SK-N-SH (cell line): ENCODE measurements around the gene PCDHGA5. TPM values are rescaled to one million over a fixed set of nuclear protein-coding genes. Genes with fewer than 3 reads are reported as not detected.

Experiments used
- CTCF ChIA-PET: fragments of 300-600, 350-600 bp; formaldehyde crosslinking; extraction: SDS; loops from one replicate; lab custom pipeline; 2021; lab: Yijun Ruan, JAX
- POLR2A ChIA-PET: fragments of 350-600 bp; sonication (Branson Sonifier 250); formaldehyde crosslinking; extraction: SDS; loops from one replicate; lab custom pipeline; 2020; ENCODE audit warnings: antibody characterized with exemption, inconsistent platforms; lab: Yijun Ruan, JAX
- DNase-seq: peaks from one replicate; pipeline ENCODE4 v3.0.0; 2012
- H2AFZ ChIP-seq: fragments of 200-600 bp; sonication (generic); 2 replicates; pipeline ENCODE4 v1.8.1; 2016; ENCODE audit warnings: antibody characterized with exemption, mild to moderate bottlenecking, low read depth
- H3F3A ChIP-seq: fragments of 200-600 bp; sonication (generic); replicated peaks from 2 replicates; pipeline ENCODE3; 2016; ENCODE audit warnings: antibody characterized with exemption, mild to moderate bottlenecking; ENCODE audit not compliant: insufficient read depth
- H3K27ac ChIP-seq, 2 experiments: fragments of 200-500 bp in 1 of 2; fragments of 200-600 bp in 1 of 2; sonication (Bioruptor generic) in 1 of 2; sonication (generic), shearing (Covaris generic) in 1 of 2; 2 replicates each; pipeline versions ENCODE4 v1.5.1 to v1.6.1; 2014 to 2016; ENCODE audit warnings: low read depth in 2 of 2, inconsistent platforms in 1 of 2, low read length in 1 of 2, mild to moderate bottlenecking in 1 of 2, mixed read lengths in 1 of 2
- H3K27me3 ChIP-seq: fragments of 200-600 bp; sonication (generic), shearing (Covaris generic); 2 replicates; pipeline ENCODE4 v1.6.1; 2016; ENCODE audit warnings: mixed run types; ENCODE audit not compliant: insufficient read depth
- H3K36me3 ChIP-seq, 2 experiments: fragments of 200-500 bp in 1 of 2; fragments of 200-600 bp in 1 of 2; sonication (Bioruptor generic) in 1 of 2; sonication (generic) in 1 of 2; replicated peaks in 1 of 2; 2 replicates each; pipeline versions ENCODE3 to v1.5.1; 2014 to 2016; ENCODE audit warnings: low read length in 1 of 2, mild to moderate bottlenecking in 1 of 2; ENCODE audit not compliant: insufficient read depth in 2 of 2, control insufficient read depth in 1 of 2
- H3K4me1 ChIP-seq, 2 experiments: fragments of 200-500 bp in 1 of 2; fragments of 200-600 bp in 1 of 2; sonication (Bioruptor generic) in 1 of 2; sonication (generic), shearing (Covaris generic) in 1 of 2; 2 replicates each; pipeline versions ENCODE4 v1.5.1 to v1.6.1; 2014 to 2016; ENCODE audit warnings: low read depth in 1 of 2, low read length in 1 of 2, mixed run types in 1 of 2; ENCODE audit not compliant: insufficient read depth in 2 of 2, control insufficient read depth in 1 of 2
- H3K4me2 ChIP-seq: fragments of 200-600 bp; sonication (generic), shearing (Covaris generic); 2 replicates; pipeline ENCODE4 v1.6.1; 2017; ENCODE audit warnings: mixed run types
- H3K4me3 ChIP-seq, 2 experiments: fragments of 200-500 bp in 1 of 2; fragments of 200-600 bp in 1 of 2; sonication (Bioruptor generic) in 1 of 2; sonication (generic), shearing (Covaris generic) in 1 of 2; 2 replicates each; pipeline versions ENCODE4 v1.5.1 to v1.8.1; 2014 to 2016; ENCODE audit warnings: low read depth in 2 of 2, inconsistent platforms in 1 of 2, low read length in 1 of 2, mild to moderate bottlenecking in 1 of 2, mixed read lengths in 1 of 2, moderate library complexity in 1 of 2
- H3K79me2 ChIP-seq: fragments of 200-600 bp; sonication (generic); 2 replicates; pipeline ENCODE4 v1.8.1; 2017; ENCODE audit warnings: mild to moderate bottlenecking; ENCODE audit not compliant: insufficient read depth
- H3K9ac ChIP-seq: fragments of 200-600 bp; sonication (generic); 2 replicates; pipeline ENCODE4 v1.6.1; 2017; ENCODE audit warnings: mixed run types
- H3K9me2 ChIP-seq: fragments of 200-600 bp; sonication (generic); 2 replicates; pipeline ENCODE4 v1.6.1; 2017; ENCODE audit warnings: mixed run types
- H3K9me3 ChIP-seq: fragments of 200-600 bp; sonication (generic); 2 replicates; pipeline ENCODE4 v1.6.1; 2017; ENCODE audit warnings: mixed run types, mild to moderate bottlenecking, moderate library complexity
- H4K20me1 ChIP-seq: fragments of 200-600 bp; sonication (generic); 2 replicates; pipeline ENCODE4 v1.6.1; 2017; ENCODE audit warnings: mild to moderate bottlenecking, mixed run types; ENCODE audit not compliant: insufficient read depth
- CHD2 ChIP-seq: fragments of 150-350 bp; IDR thresholded peaks from 2 replicates; pipeline ENCODE4 v1.6.1; 2018; ENCODE audit warnings: low read length; ENCODE audit not compliant: partially characterized antibody
- ELF1 ChIP-seq: IDR thresholded peaks from 2 replicates; pipeline ENCODE4 v1.4.0; 2012
- EP300 ChIP-seq, 2 experiments: IDR thresholded peaks; 2 replicates each; pipeline versions ENCODE4 v1.4.0 to v1.6.1; 2012; ENCODE audit warnings: borderline replicate concordance in 1 of 2, low read depth in 1 of 2, low read length in 1 of 2
- FOSL2 ChIP-seq: IDR thresholded peaks from 2 replicates; pipeline ENCODE4 v1.4.0; 2012; ENCODE audit warnings: low read depth, mild to moderate bottlenecking, moderate library complexity, borderline replicate concordance
- FOXJ3 ChIP-seq: sonication (generic); formaldehyde crosslinking; IDR thresholded peaks from 2 replicates; pipeline ENCODE4 v1.5.1; 2020; ENCODE audit warnings: mild to moderate bottlenecking, missing genetic modification reagents
- FOXM1 ChIP-seq: IDR thresholded peaks from 2 replicates; pipeline ENCODE4 v1.4.0; 2012; ENCODE audit warnings: low read depth, mild to moderate bottlenecking
- IRF3 ChIP-seq: fragments of 150-350 bp; IDR thresholded peaks from 2 replicates; pipeline ENCODE4 v1.6.1; 2016; ENCODE audit warnings: mild to moderate bottlenecking, low read depth, low read length
- MEF2A ChIP-seq: IDR thresholded peaks from 2 replicates; pipeline ENCODE4 v1.4.0; 2012; ENCODE audit warnings: low read depth, borderline replicate concordance
- NRF1 ChIP-seq: IDR thresholded peaks from 2 replicates; pipeline ENCODE4 v1.6.1; 2012; ENCODE audit warnings: low read depth, mild to moderate bottlenecking, low read length
- RAD21 ChIP-seq: IDR thresholded peaks from 2 replicates; pipeline ENCODE4 v1.6.1; 2012; ENCODE audit warnings: mild to moderate bottlenecking, low read length
- RFX5 ChIP-seq: IDR thresholded peaks from 2 replicates; pipeline ENCODE4 v1.6.1; 2012; ENCODE audit warnings: mild to moderate bottlenecking, improper control_type of control experiment, low read length
- SIN3A ChIP-seq: IDR thresholded peaks from 2 replicates; pipeline ENCODE4 v1.6.1; 2012; ENCODE audit warnings: low read depth, mild to moderate bottlenecking, low read length, moderate library complexity, borderline replicate concordance
- SMC3 ChIP-seq: IDR thresholded peaks from 2 replicates; pipeline ENCODE4 v1.6.1; 2012; ENCODE audit warnings: low read depth, low read length, improper control_type of control experiment
- TAF1 ChIP-seq: IDR thresholded peaks from 2 replicates; pipeline ENCODE4 v1.6.1; 2012; ENCODE audit warnings: low read depth, mild to moderate bottlenecking, low read length, moderate library complexity, borderline replicate concordance
- TCF12 ChIP-seq: IDR thresholded peaks from 2 replicates; pipeline ENCODE4 v1.4.0; 2012
- TEAD4 ChIP-seq: IDR thresholded peaks from 2 replicates; pipeline ENCODE4 v1.4.0; 2012; ENCODE audit warnings: mild to moderate bottlenecking, borderline replicate concordance; ENCODE audit not compliant: insufficient read depth
- ZBTB33 ChIP-seq: IDR thresholded peaks from 2 replicates; pipeline ENCODE4 v1.4.0; 2012; ENCODE audit warnings: low read depth, borderline replicate concordance
- WGBS: methylation state at CpG from one replicate; pipeline ENCODE4 v1.1.6; 2017; ENCODE audit warnings: low lambda C conversion rate; 5-methylcytosine and 5-hydroxymethylcytosine counted together
- polyA plus RNA-seq, 3 experiments: library from polyadenylated mRNA; depleted of rRNA; stranded (reverse); fragments of >200 nt; gene quantifications; 2 replicates each; pipeline ENCODE4 v1.2.3, GENCODE V29; 2012
- TF ChIP-seq, protein P1 (sequence below): fragments of 150-350 bp; IDR thresholded peaks from 2 replicates; pipeline ENCODE4 v1.6.1; 2017; ENCODE audit warnings: antibody characterized with exemption, low read length, low read depth, borderline replicate concordance
- TF ChIP-seq, protein P2 (sequence below): IDR thresholded peaks from 2 replicates; pipeline ENCODE4 v1.4.0; 2012; ENCODE audit warnings: low read depth
- TF ChIP-seq, protein P3 (sequence below): IDR thresholded peaks from 2 replicates; pipeline ENCODE4; 2012

Gene PCDHGA5
- polyA plus RNA-seq, 1 of the 3 experiments (the other 2 are of a cell fraction): 0.71 TPM

DNA sequence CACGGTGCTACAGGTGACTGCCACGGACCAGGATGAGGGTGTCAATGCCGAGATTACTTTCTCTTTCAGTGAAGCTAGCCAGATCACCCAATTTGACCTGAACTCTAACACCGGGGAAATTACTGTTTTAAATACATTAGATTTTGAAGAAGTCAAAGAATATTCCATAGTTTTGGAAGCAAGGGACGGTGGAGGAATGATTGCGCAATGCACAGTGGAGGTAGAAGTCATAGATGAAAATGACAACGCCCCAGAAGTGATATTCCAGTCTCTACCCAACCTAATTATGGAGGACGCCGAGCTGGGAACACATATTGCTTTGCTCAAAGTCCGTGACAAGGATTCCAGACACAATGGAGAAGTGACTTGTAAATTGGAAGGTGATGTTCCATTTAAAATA is 24.7 kb downstream of the PCDHGA5 start:
- Histone ChIP-seq H3K4me2 (no peak overlapping the region), H3K9me3 (peaks cover 6% of the 10 kb centered on the region; the same call in 1 of the 2 replicates)

More for the DNA sequence above, 24.7 kb downstream of the PCDHGA5 start:
- DNase-seq: no peak
- H3K4me1 ChIP-seq: no peaks in the 10 kb centered on the region
- no peak overlapping the region for H3K9ac ChIP-seq
- no peaks in the 10 kb centered on the region for H3K9me2 ChIP-seq
- H2AFZ ChIP-seq: no peak overlapping the region
- no peak overlapping the region for H3K27ac ChIP-seq
- H3K79me2 ChIP-seq: 0 out of 2 replicates have a peak, but pooled peaks cover 5% of the 10 kb centered on the region
- no peaks in the 10 kb centered on the region for H3F3A ChIP-seq
- no peak overlapping the region; a peak in 1 of 4 replicates for H3K4me3 ChIP-seq
- peaks cover 0 to 17% of the 10 kb centered on the region in 2 experiments for H3K36me3 ChIP-seq
- CTCF ChIA-PET: interaction anchor here (1.1 to 1.4 kb wide), 2 partner anchors 136 to 514 kb away, joined by 3 to 4 read pairs; no protein-coding TSS in a partner anchor
- 70% methylated on average over 10 of the region's 10 CpGs for WGBS
- no peaks in the 10 kb centered on the region for H3K27me3 ChIP-seq
- POLR2A ChIA-PET: no interaction called here
- no peak for TF ChIP-seq FOXJ3 (CRISPR knock-in tag)
- TF ChIP-seq, protein P1, sequence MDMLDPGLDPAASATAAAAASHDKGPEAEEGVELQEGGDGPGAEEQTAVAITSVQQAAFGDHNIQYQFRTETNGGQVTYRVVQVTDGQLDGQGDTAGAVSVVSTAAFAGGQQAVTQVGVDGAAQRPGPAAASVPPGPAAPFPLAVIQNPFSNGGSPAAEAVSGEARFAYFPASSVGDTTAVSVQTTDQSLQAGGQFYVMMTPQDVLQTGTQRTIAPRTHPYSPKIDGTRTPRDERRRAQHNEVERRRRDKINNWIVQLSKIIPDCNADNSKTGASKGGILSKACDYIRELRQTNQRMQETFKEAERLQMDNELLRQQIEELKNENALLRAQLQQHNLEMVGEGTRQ: no peak
- no peak for TF ChIP-seq IRF3
- TF ChIP-seq EP300 (IDR thresholded peaks at IDR 0.05; ENCODE audit: borderline replicate concordance in 1 of 2, low read depth in 1 of 2, low read length in 1 of 2): no peak
- TF ChIP-seq FOXM1: no peak
- no peak for TF ChIP-seq SMC3
- TF ChIP-seq, protein P2, sequence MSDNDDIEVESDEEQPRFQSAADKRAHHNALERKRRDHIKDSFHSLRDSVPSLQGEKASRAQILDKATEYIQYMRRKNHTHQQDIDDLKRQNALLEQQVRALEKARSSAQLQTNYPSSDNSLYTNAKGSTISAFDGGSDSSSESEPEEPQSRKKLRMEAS: no peak
- TF ChIP-seq TAF1: no peak
- TF ChIP-seq SIN3A: no peak
- TF ChIP-seq CHD2: no peak
- TF ChIP-seq, protein P3, sequence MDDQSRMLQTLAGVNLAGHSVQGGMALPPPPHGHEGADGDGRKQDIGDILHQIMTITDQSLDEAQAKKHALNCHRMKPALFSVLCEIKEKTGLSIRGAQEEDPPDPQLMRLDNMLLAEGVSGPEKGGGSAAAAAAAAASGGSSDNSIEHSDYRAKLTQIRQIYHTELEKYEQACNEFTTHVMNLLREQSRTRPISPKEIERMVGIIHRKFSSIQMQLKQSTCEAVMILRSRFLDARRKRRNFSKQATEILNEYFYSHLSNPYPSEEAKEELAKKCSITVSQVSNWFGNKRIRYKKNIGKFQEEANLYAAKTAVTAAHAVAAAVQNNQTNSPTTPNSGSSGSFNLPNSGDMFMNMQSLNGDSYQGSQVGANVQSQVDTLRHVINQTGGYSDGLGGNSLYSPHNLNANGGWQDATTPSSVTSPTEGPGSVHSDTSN: no peak
- no peak for TF ChIP-seq RAD21
- TF ChIP-seq ELF1: no peak
- TF ChIP-seq RFX5: no peak
- TF ChIP-seq ZBTB33: no peak
- no peak for TF ChIP-seq MEF2A
- TF ChIP-seq TEAD4: no peak
- no peak for TF ChIP-seq FOSL2
- no peak for TF ChIP-seq TCF12
- TF ChIP-seq NRF1: no peak
- no peaks in the 10 kb centered on the region for H4K20me1 ChIP-seq
